Stimulated activated naive CD4-positive, alpha-beta T cell (primary cell): ENCODE results near the gene CS.

Experiments used
- DNase-seq, 6 experiments: peaks; one replicate each; lab custom pipeline; 2025; lab: John Stamatoyannopoulos, UW

CS gene

DNA sequence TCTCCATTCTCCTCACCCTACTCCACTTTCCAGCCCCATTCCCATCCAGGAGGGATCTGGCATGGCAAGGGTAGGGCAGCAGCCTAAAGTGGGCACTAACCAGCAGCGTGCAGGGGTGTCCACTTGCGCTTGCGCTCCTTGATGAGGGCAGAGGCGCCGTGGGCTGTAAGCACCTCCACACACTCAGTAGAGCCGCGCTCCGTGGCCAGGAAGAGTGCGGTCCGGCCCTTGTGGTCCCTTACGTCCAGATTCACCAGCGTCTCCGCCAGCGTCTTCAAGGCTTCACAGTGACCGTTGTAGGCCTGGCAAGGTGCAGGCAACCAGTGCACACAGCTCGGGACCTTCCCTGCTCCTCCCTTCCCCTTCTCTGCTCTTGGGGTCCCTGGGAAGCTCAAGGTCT is 52.2 kb downstream of the CS start:
- DNase-seq, result no peak

DNA sequence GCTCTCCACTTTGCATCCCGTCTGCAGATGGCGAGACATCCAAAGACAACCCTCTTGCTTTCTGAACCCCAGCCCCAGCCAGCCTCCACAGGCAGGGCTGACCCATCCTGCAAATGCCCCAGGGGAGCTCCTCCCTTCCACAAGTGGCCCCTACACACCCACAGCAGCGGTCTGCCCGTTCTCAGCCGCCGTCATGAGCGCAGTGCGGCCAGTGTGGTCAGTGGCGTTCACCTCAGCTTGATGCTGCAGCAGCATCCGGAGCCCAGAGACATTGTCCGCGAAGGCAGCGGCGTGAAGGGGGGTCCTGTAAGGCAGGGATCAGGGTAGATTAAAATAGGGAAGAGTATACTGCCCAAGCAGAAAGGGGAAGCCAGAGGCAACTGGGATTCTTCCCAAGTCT is 55.6 kb downstream of the CS start:
- no peak for DNase-seq

DNA sequence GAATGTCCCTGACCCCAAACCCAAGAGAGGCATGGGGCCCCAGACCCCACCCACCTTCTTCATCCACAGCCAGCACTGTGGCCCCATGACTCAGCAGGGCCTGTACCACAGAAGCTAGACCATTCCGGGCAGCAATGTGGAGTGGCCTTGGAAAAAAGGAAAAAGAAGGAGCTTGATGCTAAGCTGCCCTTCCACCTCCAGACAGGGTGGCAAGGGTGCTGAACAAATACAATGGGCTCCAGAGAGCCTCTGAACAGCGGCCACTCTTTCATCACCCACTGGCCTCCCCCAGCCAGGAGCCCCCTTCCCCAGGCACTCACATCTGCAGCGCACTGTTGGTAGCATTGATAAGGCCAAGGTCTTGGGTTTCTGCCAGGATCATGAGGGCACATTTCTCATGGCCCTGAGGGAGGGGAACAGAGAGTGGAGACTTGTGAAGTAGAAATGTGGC is 56.4 kb downstream of the CS start:
- DNase-seq, result no peak

DNA sequence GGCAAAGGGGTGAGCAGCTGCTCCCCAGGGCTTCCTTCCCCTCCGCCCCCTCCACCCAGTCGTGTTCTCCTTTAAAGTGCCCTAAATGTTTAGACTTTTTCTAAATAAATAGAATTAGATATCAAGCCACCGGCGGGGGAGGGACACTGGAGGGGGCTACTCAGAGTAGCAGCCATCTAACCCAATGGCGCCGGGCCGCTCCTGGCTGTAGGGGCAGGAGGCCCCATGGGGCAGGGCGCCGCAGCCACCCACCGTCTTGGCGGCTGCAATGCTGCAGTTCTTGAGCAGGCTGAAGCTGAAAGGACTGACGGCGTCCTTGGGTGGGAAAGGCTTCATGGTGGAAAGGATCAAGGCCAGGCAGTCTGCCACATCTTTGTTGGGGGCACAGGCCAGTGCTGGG is 57.1 kb downstream of the CS start:
- DNase-seq, result no peak

DNA sequence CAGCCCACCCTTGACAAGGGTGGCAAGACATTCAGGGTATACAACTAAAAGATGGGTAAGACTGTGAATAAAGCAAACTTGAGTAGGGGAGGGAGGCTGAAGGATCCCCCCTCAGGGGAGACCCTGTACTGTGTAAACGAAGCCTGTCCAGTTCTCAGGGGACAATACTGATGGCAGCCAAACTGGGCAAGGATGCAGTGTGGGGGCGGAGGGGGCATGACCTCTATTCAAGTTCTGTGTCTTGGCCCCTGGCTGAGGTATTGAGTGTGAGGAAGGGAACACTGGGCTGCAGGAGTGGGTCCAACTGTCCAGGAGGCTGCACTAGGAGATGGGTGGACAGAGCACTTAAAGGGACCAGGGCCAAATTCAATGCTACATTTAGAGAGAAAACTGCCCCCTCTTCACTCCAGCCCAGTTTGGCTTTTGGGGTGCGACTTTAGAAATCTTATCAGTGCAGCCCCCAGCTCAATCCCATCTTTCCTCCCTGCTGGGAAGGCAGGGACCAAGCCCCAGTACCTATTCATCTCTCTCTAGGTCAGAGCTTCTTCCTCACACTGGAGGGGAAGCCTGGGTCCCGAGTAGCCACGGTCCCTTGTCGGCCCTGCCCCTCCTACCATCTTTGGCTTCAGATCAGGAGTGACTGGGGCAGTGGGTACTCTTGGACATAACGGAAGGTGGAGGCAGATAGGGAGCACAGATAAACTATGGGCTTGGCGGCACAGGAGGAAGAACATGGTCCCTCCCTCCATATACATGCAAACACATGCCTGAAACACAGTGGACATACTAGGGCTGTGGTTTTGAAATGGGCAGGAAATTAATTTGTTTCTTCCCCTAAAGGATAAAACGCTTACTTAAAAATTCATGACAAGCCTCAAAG is 58.5 kb downstream of the CS start:
- no peak for DNase-seq

DNA sequence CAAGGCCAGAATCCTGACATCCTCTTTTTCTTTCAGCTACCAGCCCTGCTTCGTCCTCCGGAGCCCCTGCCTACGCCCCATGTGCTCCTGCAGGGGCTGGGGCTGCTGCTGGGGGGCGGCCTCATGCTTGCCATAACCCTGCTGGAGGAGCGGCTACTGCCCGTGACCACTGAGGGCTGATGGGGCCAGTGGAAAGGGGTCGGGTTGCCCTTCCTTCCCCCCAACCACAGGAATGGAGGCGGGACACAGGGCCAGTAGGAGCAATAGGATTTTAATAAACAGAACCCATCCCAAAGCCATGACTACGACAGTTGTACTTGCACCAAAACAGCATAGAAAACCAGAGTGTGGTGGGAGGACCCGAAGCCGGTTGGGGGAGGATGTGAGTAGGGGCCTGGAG is 62.6 kb downstream of the CS start:
- DNase-seq, result no peak

DNA sequence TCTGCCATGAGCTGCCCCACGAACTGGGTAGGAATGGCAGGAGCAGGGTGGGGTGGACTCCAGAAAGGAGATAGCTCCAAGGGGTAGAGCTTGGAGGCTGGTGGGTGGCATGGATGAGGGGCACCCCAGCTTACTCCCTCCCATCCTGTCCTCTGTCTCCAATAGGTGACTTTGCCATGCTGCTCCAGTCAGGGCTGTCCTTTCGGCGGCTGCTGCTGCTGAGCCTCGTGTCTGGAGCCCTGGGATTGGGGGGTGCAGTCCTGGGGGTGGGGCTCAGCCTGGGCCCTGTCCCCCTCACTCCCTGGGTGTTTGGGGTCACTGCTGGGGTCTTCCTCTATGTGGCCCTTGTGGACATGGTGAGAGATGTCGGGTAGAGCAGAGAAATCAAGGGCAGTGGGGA is 63.1 kb downstream of the CS start:
- DNase-seq, result no peak

DNA sequence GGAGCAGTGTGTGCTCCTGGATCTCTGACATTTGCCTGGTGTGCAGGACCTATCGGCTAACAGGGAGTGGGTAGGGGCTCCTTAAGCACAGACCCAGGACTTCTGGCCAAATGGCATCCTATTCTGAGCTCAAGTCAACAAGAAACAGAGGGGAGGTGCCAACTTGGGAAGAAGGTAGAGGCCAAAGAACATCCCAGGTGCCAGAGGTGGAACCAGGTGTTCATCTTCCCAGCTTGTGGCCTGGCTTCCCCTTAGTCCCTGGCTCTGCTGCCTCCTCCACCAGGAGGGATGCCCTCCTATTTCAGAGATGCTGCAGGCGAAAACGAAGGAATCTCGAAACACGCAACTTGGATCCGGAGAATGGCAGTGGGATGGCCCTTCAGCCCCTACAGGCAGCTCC is 64.0 kb downstream of the CS start:
- no peak for DNase-seq

DNA sequence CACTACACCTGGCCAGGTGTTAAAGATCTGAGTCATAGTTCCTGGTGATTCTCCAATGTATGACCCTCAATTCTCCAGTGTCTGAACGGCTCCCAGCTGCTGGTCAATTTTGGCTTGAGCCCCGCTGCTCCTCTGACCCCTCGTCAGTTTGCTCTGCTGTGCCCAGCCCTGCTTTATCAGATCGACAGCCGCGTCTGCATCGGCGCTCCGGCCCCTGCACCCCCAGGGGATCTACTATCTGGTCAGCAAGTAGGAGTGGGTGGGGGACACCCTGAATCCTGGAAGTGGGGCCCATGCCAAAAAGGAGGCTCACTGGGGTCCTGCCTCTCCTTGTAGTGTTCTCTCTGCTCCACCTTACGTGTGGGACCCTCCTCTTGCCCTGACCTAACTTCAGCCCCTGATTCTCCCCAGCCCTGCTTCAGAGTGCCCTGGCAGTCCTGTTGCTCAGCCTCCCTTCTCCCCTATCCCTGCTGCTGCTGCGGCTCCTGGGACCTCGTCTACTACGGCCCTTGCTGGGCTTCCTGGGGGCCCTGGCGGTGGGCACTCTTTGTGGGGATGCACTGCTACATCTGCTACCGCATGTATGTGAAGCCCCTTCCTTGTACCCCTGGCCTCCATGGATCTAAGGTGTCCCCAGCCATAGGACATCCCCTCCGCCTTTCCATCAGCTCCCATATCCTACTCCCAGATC is 65.2 kb downstream of the CS start:
- DNase-seq, result no peak

DNA sequence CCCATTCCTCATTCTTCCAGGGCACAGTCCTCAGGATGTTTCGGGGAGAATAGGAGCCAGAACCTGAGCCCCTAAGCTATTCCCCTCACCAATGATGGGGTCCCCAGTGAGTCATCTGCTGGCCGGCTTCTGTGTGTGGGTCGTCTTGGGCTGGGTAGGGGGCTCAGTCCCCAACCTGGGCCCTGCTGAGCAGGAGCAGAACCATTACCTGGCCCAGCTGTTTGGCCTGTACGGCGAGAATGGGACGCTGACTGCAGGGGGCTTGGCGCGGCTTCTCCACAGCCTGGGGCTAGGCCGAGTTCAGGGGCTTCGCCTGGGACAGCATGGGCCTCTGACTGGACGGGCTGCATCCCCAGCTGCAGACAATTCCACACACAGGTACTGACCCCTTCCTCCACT is 68.9 kb downstream of the CS start:
- no peak for DNase-seq

DNA sequence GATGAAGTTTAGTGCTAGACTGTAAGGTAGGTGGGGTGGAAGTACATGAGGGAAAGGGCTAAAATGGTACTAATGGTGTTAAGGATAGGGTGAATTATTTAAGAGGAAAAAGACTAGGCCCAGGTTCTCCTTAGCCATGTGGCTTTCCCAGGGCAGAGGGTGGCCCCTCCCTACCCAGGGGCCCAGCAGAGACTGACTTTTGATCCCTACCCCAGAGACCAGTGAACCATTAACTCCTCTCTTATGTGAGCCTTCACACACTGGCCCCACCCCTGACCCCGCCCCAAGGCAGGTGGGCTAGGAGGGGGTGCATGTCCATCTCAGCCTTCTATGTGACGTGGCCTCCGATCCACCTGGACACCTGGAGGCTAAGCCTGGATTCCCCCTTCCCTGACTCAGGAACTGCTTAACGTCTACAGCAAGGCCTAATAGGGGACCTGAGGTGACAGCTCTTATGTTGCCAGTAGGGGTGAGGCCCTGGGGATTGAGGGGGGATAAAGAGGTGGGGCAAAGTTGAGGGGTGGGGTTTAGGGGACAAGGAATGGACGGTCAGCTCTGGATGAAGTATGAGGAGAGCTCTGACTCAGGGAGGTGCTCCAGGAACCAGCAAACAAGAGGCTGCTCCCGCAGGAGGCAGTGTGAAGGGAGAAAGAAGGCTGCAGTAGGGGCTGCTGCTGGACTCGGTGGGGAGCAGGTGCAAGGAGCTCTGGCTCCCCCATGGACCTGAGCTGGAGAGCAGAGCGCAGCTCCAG is 69.5 kb downstream of the CS start:
- no peak for DNase-seq

DNA sequence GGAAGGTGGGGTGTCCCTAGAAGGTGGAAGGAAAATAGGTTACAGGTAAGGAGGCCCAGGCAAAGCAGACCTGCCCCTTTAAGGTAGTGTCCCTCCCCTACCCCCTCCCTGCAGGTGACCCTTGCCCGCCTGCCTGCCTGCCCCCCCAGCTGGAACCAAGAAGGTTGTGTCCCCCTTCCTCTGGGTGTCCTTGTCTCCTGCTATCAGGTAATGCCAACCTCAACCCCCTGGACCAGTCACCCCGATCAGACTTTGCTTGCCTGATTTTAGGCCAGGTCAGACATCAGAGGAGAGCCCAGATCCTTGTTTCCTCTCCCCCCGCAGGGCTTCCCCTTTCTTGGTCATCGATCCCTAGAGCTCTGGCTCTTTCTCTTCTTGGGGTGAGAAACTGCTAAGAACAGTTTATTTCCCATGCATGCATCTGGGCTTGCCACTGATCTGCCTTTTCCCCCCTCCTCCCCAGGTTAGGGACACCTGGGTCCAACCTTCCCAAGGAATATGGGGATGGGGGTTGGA is 70.2 kb downstream of the CS start, which contains the start of gene SLC39A5:
Gene SLC39A5, plus strand, starts transcription at position 136 of the 516 bp plus-strand sequence. CDS start 1,224 bp downstream, outside the sequence.
- no peak for DNase-seq

DNA sequence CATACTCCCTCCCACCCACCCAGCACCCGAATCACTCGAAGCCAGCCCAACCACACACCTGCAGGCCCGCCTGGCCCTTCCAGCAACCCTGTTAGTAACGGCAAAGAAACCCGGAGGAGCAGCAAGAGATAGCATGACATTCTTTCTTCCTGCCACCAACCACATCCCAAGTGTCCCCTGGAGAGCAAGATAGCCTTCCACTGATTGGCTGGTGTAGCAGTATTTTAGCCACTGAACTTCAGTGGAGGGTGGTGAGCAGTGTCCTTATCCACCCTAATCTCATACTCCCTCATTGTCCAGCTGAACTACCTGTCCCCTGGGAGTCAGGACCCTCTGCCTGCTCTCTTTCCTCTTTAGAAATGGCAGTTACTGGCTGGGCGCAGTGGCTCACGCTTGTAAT is 71.0 kb downstream of the CS start:
- DNase-seq, result no peak

DNA sequence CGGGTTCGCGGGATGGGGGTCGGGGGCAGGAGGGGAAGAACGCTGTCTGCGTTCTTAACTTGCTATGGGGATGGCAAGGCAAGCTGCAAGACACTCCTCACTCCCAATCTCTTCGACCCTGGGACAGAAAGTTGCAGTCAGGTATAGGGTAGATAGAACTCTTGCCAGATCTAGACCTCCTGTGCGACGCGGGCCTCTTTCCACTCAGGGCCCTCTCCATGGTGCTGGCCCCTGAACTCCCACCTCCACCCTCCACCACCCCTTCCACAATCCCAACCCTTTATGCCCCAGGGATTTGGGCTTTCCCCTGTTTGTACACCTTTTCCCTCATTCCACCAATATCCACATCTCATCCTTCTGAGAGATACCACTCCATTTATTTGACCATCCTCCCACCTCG is 75.2 kb downstream of the CS start:
- DNase-seq, result no peak

DNA sequence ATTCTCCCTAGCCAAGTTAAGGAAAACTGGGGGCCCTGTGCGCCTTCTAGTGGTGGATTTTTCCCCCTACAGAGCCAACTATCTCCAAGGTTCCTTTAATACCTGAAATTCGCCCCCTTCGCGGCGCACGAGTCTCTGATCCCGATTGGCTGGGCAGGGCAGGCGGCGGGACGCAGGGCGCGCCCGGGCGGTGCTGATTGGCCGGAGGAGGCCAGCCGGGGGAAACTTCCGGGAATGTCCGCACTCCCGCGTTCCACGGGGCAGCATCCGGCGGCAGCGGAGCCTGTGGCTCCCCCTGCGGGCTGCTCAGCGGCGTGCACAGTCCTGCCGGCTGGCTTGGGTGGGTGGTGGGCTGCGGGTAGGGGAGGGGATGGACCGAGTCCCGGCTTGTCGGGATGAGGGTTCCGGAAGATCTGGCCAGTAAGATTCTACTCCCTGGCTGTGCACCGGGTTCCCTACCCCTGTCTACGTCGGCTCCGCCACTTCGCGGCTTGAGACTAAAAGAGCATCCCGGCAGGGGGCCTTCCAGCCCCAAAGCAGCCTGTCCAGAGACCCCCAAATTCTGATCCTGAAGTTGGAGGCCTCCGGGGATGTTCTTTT is 75.9 kb downstream of the CS start, which contains the start of gene NABP2:
Gene NABP2, plus strand, starts transcription at position 241 of the 600 bp plus-strand sequence. CDS start 515 bp downstream, outside the sequence.
- peak; percentile 71 to 89 (median 82) for DNase-seq

DNA sequence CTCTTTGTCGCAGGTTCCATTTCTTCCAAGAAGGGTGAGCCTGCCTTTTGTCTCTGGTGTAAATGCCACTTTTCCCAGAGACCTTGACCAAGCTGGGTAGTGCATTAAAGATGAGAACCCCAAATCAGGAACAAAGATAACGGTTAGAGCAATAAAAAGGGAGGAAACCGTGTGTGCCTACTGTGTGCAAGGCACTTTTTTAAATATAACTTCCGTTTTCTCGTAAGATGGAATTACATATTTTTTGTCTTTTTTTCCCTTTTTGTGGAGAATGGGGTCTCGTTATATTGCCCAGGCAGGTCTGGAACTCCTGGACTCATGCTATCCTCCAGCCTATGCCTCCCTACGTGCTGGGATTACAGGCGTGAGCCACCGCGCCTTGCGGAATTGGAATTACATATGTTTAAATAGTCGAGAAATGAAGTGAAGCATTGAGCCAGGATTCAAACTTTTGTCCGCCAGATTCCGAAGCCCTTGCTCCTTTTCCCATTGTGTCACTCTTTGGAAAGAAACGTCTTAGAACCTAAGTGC is 76.5 kb downstream of the CS start:
- peak in 1 of 6 experiments; percentile 31 for DNase-seq

DNA sequence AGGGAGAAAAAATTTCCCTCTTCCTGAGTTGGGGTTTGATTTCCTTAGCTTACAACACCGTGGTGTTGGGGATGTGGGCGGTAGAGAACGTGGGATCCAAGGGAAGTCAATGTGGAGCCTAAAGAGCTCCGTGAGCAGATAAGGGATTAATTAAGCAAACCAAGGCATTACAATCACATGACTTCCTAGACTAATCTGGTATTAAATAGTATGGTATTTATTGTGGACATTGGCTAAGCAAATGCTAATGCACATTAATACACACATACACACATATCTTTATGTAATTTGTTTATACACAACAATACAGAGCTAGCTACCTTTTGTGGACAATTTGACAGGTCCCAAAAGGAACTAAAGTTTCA is 77.6 kb downstream of the CS start:
- DNase-seq, result peak in 1 of 6 experiments; percentile 20

DNA sequence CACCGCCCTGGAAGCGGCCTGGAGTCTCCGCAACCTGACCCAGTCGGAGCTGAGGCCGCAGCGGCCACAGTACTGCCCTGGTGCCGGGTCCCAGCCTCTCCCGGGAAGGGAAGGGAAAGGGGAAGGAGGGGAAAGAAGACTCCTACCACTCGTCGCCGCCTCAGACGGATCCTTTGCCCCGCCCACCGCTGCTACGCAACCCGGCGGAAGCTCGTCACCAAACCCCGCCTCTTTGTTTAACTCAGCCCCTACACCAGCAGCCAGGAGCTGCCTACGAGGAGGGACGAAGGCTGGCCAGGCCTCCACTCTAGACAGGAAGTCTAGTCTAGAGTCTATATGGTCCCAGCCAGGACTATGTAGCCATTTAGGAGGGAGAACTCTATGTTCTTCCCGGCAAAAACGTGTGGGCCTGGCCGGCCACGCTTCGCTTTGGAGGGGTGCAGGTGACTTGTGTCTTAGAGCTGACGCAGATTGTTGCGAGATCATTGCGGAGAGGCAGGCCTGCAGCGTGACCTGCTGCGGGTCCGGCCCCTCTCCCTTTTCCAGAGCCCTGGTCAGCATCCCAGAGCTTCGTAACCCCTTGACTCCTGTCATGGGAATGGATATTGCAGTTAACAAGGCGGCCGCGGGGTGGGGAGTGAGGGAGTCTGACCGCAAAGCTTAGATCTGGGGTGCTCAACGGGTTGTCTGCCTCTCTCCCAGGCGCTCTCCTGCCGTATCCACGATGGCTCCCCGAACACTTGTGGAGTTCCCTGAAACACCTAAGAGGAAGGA is 78.2 kb downstream of the CS start, which contains the start of gene RNF41:
Gene RNF41, minus strand, starts transcription at position 166 of the 774 bp plus-strand sequence. CDS start 7,875 bp downstream, outside the sequence.
- DNase-seq, result peak; percentile 85 to 94 (median 90)
